ENCODE data around the gene DNAH11. TPM values are rescaled to one million over a fixed set of nuclear protein-coding genes. Genes with fewer than 3 reads are reported as not detected.
A peak's percentile ranks its signal among the peaks of the same experiment; 100 is the strongest.

DNAH11 gene
- total and polyA plus RNA-seq, 2 of the 13 experiments (the other 11 are each of a cell fraction or from before 2014, with no cell fraction given), result not detected

DNA sequence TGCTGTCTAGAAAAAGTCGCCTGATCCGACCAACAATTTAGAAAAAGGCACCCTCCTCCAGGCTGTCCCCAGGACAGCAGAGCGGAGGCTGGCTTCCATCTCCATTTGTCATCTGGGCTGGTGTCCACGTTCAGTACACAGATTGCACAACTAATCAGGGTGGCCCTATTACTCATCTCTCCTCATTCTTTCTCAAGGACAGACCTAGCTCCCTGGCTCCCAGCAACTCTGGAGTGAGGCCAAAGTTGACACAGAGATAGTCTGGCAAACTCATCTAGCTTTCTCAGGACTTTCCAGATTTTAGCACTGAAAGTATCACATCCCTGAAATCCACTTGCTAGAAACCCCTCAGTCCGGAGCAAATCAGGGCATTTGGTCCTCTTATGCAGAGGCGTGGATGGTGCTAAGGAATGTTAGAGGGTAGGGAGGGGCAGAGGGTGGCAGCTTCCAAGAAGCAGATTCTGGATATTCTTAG, 75.1 kb downstream of the DNAH11 start (continued):
- TF ChIP-seq, protein P1, sequence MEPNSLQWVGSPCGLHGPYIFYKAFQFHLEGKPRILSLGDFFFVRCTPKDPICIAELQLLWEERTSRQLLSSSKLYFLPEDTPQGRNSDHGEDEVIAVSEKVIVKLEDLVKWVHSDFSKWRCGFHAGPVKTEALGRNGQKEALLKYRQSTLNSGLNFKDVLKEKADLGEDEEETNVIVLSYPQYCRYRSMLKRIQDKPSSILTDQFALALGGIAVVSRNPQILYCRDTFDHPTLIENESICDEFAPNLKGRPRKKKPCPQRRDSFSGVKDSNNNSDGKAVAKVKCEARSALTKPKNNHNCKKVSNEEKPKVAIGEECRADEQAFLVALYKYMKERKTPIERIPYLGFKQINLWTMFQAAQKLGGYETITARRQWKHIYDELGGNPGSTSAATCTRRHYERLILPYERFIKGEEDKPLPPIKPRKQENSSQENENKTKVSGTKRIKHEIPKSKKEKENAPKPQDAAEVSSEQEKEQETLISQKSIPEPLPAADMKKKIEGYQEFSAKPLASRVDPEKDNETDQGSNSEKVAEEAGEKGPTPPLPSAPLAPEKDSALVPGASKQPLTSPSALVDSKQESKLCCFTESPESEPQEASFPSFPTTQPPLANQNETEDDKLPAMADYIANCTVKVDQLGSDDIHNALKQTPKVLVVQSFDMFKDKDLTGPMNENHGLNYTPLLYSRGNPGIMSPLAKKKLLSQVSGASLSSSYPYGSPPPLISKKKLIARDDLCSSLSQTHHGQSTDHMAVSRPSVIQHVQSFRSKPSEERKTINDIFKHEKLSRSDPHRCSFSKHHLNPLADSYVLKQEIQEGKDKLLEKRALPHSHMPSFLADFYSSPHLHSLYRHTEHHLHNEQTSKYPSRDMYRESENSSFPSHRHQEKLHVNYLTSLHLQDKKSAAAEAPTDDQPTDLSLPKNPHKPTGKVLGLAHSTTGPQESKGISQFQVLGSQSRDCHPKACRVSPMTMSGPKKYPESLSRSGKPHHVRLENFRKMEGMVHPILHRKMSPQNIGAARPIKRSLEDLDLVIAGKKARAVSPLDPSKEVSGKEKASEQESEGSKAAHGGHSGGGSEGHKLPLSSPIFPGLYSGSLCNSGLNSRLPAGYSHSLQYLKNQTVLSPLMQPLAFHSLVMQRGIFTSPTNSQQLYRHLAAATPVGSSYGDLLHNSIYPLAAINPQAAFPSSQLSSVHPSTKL (CRISPR knock-in tag; IDR thresholded peaks at IDR 0.05), result peak; percentile 82
- TF ChIP-seq, protein P2, sequence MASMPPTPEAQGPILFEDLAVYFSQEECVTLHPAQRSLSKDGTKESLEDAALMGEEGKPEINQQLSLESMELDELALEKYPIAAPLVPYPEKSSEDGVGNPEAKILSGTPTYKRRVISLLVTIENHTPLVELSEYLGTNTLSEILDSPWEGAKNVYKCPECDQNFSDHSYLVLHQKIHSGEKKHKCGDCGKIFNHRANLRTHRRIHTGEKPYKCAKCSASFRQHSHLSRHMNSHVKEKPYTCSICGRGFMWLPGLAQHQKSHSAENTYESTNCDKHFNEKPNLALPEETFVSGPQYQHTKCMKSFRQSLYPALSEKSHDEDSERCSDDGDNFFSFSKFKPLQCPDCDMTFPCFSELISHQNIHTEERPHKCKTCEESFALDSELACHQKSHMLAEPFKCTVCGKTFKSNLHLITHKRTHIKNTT (CRISPR knock-in tag; IDR thresholded peaks at IDR 0.05), result no peak
- TF ChIP-seq, protein P3, sequence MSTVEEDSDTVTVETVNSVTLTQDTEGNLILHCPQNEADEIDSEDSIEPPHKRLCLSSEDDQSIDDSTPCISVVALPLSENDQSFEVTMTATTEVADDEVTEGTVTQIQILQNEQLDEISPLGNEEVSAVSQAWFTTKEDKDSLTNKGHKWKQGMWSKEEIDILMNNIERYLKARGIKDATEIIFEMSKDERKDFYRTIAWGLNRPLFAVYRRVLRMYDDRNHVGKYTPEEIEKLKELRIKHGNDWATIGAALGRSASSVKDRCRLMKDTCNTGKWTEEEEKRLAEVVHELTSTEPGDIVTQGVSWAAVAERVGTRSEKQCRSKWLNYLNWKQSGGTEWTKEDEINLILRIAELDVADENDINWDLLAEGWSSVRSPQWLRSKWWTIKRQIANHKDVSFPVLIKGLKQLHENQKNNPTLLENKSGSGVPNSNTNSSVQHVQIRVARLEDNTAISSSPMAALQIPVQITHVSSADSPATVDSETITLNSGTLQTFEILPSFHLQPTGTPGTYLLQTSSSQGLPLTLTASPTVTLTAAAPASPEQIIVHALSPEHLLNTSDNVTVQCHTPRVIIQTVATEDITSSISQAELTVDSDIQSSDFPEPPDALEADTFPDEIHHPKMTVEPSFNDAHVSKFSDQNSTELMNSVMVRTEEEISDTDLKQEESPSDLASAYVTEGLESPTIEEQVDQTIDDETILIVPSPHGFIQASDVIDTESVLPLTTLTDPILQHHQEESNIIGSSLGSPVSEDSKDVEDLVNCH (CRISPR knock-in tag; IDR thresholded peaks at IDR 0.05), result no peak
- TF ChIP-seq RXRB (CRISPR knock-in tag; IDR thresholded peaks at IDR 0.05; ENCODE audit: borderline replicate concordance) (0 out of 2 replicates have a peak, but pooled peaks have one; percentile 50), ZNF607 (CRISPR knock-in tag; IDR thresholded peaks at IDR 0.05; ENCODE audit: borderline replicate concordance) (no peak), SMC3 (IDR thresholded peaks at IDR 0.05; ENCODE audit: low read length) (peak; percentile 29; the same call in 1 of the 2 replicates), NCOA5 (CRISPR knock-in tag; IDR thresholded peaks at IDR 0.05) (no peak), MYNN (CRISPR knock-in tag; IDR thresholded peaks at IDR 0.05; ENCODE audit: low read depth) (no peak), MAFK (conservative IDR thresholded peaks at IDR 0.05 in 1 of 2, IDR thresholded peaks at IDR 0.05 in 1 of 2; ENCODE audit: low read length in 2 of 2) (no peak)
- TF ChIP-seq, protein P4, sequence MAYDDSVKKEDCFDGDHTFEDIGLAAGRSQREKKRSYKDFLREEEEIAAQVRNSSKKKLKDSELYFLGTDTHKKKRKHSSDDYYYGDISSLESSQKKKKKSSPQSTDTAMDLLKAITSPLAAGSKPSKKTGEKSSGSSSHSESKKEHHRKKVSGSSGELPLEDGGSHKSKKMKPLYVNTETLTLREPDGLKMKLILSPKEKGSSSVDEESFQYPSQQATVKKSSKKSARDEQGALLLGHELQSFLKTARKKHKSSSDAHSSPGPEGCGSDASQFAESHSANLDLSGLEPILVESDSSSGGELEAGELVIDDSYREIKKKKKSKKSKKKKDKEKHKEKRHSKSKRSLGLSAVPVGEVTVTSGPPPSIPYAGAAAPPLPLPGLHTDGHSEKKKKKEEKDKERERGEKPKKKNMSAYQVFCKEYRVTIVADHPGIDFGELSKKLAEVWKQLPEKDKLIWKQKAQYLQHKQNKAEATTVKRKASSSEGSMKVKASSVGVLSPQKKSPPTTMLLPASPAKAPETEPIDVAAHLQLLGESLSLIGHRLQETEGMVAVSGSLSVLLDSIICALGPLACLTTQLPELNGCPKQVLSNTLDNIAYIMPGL (CRISPR knock-in tag; IDR thresholded peaks at IDR 0.05; ENCODE audit: borderline replicate concordance in 1 of 2, low read depth in 1 of 2), result no peak
- TF ChIP-seq, protein P5, sequence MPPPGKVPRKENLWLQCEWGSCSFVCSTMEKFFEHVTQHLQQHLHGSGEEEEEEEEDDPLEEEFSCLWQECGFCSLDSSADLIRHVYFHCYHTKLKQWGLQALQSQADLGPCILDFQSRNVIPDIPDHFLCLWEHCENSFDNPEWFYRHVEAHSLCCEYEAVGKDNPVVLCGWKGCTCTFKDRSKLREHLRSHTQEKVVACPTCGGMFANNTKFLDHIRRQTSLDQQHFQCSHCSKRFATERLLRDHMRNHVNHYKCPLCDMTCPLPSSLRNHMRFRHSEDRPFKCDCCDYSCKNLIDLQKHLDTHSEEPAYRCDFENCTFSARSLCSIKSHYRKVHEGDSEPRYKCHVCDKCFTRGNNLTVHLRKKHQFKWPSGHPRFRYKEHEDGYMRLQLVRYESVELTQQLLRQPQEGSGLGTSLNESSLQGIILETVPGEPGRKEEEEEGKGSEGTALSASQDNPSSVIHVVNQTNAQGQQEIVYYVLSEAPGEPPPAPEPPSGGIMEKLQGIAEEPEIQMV (CRISPR knock-in tag; IDR thresholded peaks at IDR 0.05; ENCODE audit: low read depth), result no peak
- TF ChIP-seq, protein P6, sequence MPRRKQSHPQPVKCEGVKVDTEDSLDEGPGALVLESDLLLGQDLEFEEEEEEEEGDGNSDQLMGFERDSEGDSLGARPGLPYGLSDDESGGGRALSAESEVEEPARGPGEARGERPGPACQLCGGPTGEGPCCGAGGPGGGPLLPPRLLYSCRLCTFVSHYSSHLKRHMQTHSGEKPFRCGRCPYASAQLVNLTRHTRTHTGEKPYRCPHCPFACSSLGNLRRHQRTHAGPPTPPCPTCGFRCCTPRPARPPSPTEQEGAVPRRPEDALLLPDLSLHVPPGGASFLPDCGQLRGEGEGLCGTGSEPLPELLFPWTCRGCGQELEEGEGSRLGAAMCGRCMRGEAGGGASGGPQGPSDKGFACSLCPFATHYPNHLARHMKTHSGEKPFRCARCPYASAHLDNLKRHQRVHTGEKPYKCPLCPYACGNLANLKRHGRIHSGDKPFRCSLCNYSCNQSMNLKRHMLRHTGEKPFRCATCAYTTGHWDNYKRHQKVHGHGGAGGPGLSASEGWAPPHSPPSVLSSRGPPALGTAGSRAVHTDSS (CRISPR knock-in tag; conservative IDR thresholded peaks at IDR 0.05), result no peak
- TF ChIP-seq, protein P7, sequence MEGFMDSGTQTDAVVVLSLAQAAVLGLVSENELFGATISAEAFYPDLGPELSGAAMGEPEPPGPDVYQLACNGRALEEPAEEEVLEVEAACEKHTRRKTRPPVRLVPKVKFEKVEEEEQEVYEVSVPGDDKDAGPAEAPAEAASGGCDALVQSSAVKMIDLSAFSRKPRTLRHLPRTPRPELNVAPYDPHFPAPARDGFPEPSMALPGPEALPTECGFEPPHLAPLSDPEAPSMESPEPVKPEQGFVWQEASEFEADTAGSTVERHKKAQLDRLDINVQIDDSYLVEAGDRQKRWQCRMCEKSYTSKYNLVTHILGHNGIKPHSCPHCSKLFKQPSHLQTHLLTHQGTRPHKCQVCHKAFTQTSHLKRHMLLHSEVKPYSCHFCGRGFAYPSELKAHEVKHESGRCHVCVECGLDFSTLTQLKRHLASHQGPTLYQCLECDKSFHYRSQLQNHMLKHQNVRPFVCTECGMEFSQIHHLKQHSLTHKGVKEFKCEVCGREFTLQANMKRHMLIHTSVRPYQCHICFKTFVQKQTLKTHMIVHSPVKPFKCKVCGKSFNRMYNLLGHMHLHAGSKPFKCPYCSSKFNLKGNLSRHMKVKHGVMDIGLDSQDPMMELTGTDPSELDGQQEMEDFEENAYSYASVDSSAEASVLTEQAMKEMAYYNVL (CRISPR knock-in tag; IDR thresholded peaks at IDR 0.05; ENCODE audit: borderline replicate concordance), result no peak

Data from HepG2 (cell line).